Gastroesophageal sphincter (tissue), 4 donors: ENCODE measurements around the gene AGAP3. TPM values are rescaled to one million over a fixed set of nuclear protein-coding genes. Genes with fewer than 3 reads are reported as not detected.
A peak's percentile ranks its signal among the peaks of the same experiment; 100 is the strongest.

Experiments
- ATAC-seq: fragments of 150-250 bp; one replicate; pipeline ENCODE4 v1.9.1; 2016; ENCODE audit warnings: mild to moderate bottlenecking, moderate library complexity
- H3K27ac ChIP-seq, 4 donors: fragments of 200-600 bp; sonication (generic) in 3 of 4; 1 replicate in 3 of 4; 2 replicates in 1 of 4; pipeline ENCODE4 v1.5.1; 2016 to 2019
- H3K27me3 ChIP-seq: fragments of 200-600 bp; sonication (generic); one replicate; pipeline ENCODE4 v1.5.1; 2019
- H3K36me3 ChIP-seq, 2 donors: fragments of 200-600 bp; sonication (generic); one replicate each; pipeline ENCODE4 v1.5.1; 2019; ENCODE audit warnings: control low read depth in 1 of 2
- H3K4me1 ChIP-seq, 3 donors: fragments of 200-600 bp; sonication (generic); 1 replicate in 2 of 3; 2 replicates in 1 of 3; pipeline ENCODE4 v1.5.1; 2016 to 2019; ENCODE audit warnings: control low read depth in 2 of 3
- H3K4me3 ChIP-seq, 2 donors: fragments of 200-600 bp; sonication (generic); one replicate each; pipeline ENCODE4 v1.5.1; 2019; ENCODE audit warnings: mild to moderate bottlenecking in 1 of 2, moderate library complexity in 1 of 2
- H3K9me3 ChIP-seq, 3 donors: fragments of 200-600 bp; sonication (generic); one replicate each; pipeline ENCODE4 v1.5.1; 2017 to 2019; ENCODE audit warnings: control low read depth in 2 of 3
- CTCF ChIP-seq, 4 experiments: fragments of 200-600 bp in 2 of 4; fragments of 450-650 bp in 2 of 4; sonication (generic) in 1 of 4; IDR thresholded peaks; one replicate each; pipeline ENCODE4 v1.5.1; 2017 to 2019; ENCODE audit warnings: antibody characterized with exemption in 4 of 4, mild to moderate bottlenecking in 2 of 4, moderate library complexity in 2 of 4
- EP300 ChIP-seq: sonication (generic); formaldehyde crosslinking; IDR thresholded peaks from one replicate; pipeline ENCODE4 v1.6.1; 2017; ENCODE audit warnings: antibody characterized with exemption, mild to moderate bottlenecking
- POLR2A ChIP-seq, 2 donors: fragments of 450-650 bp; IDR thresholded peaks; one replicate each; pipeline ENCODE4 v1.6.1; 2017; ENCODE audit warnings: antibody characterized with exemption in 2 of 2, mild to moderate bottlenecking in 2 of 2, moderate library complexity in 1 of 2
- POLR2AphosphoS5 ChIP-seq: sonication (generic); formaldehyde crosslinking; IDR thresholded peaks from one replicate; pipeline ENCODE4 v1.6.1; 2017; ENCODE audit warnings: antibody characterized with exemption
- WGBS, 2 donors: methylation state at CpG; one replicate each; pipeline ENCODE4 v1.1.5; 2018; ENCODE audit warnings: low coverage in 1 of 2; 5-methylcytosine and 5-hydroxymethylcytosine counted together
- total RNA-seq, 4 donors: library from RNA; depleted of rRNA; stranded (reverse); fragments of >200 nt; gene quantifications; one replicate each; pipeline ENCODE4 v1.1.0, GENCODE V29; 2016

Gene AGAP3
- total RNA-seq, 4 donors from 2014 or later = 36.3 to 68.2 (median 55.7) TPM

- H3K27me3 ChIP-seq = peaks cover 68% of the 10 kb centered on the region
- no peaks in the 10 kb centered on the region for H3K9me3 ChIP-seq
- H3K27ac ChIP-seq = no peak overlapping the region
- peaks cover 0 to 19% (median 14%) of the 10 kb centered on the region in 3 donors for H3K4me1 ChIP-seq
- no peaks in the 10 kb centered on the region for H3K36me3 ChIP-seq
- WGBS, 2 donors = 20 to 28% methylated on average over 1 to 8 of the region's 10 CpGs
- TF ChIP-seq CTCF (IDR thresholded peaks at IDR 0.05) (no peak), EP300 (no peak)
- no peak for ATAC-seq
- no peak overlapping the region for H3K4me3 ChIP-seq
Observed at GRCh38 chr7:151168787-151169162, 82.5 kb downstream of the AGAP3 start.

- ATAC-seq = peak; percentile 80
- 11 to 23% methylated on average over 3 to 16 of the region's 42 CpGs for WGBS, 2 donors
- Histone ChIP-seq H3K27me3 (peaks cover 68% of the 10 kb centered on the region), H3K27ac (no peak overlapping the region), H3K9me3 (peaks cover 0 to 3% (median 0%) of the 10 kb centered on the region in 3 donors), H3K36me3 (no peaks in the 10 kb centered on the region), H3K4me1 (peaks cover 0 to 16% (median 7%) of the 10 kb centered on the region in 3 donors), H3K4me3 (no peak overlapping the region)
- TF ChIP-seq CTCF (IDR thresholded peaks at IDR 0.05) (peak in 3 of 4 experiments; percentile 99 to 100 (median 100)), EP300 (no peak), POLR2AphosphoS5 (peak; percentile 54), POLR2A (IDR thresholded peaks at IDR 0.05) (no peak)
Observed at GRCh38 chr7:151172273-151173141, 86.2 kb downstream of the AGAP3 start.

- Histone ChIP-seq H3K27me3 (peaks cover 67% of the 10 kb centered on the region), H3K9me3 (peaks cover 0 to 3% (median 0%) of the 10 kb centered on the region in 3 donors), H3K36me3 (no peaks in the 10 kb centered on the region), H3K4me1 (peaks cover 0 to 7% (median 0%) of the 10 kb centered on the region in 3 donors), H3K27ac (no peak overlapping the region), H3K4me3 (no peak overlapping the region)
- WGBS, 2 donors = 80 to 93% methylated on average over 15 to 19 of the region's 43 CpGs
- no peak for ATAC-seq
- TF ChIP-seq POLR2AphosphoS5 = no peak
- no peak for TF ChIP-seq EP300
- TF ChIP-seq POLR2A (IDR thresholded peaks at IDR 0.05) = no peak
- TF ChIP-seq CTCF (IDR thresholded peaks at IDR 0.05) = no peak
Observed at GRCh38 chr7:151173386-151174245, 87.3 kb downstream of the AGAP3 start.

GRCh38 chr7:151174246-151175046, 88.2 kb downstream of the AGAP3 start:
- TF ChIP-seq POLR2A (IDR thresholded peaks at IDR 0.05) (no peak), POLR2AphosphoS5 (no peak), EP300 (no peak), CTCF (IDR thresholded peaks at IDR 0.05) (no peak)
- Histone ChIP-seq H3K9me3 (peaks cover 0 to 3% (median 0%) of the 10 kb centered on the region in 3 donors), H3K4me3 (no peak overlapping the region), H3K27me3 (peaks cover 58% of the 10 kb centered on the region), H3K4me1 (peaks cover 0 to 7% (median 0%) of the 10 kb centered on the region in 3 donors), H3K27ac (no peak overlapping the region), H3K36me3 (no peaks in the 10 kb centered on the region)
- peak; percentile 44 for ATAC-seq
- 50% methylated on average over 31 of the region's 77 CpGs; no CpG with 5 or more reads in 1 of the 2 donors for WGBS, 2 donors
